GM12878 (cell line): Measurements from ENCODE around the gene HPD. TPM values are rescaled to one million over a fixed set of nuclear protein-coding genes. Genes with fewer than 3 reads are reported as not detected.

Experiments
- ATAC-seq: fragments of 200-7000 bp; cut with Tn5 transposase; 3 replicates; pipeline ENCODE4 v1.9.1; 2020; ENCODE audit warnings: mild to moderate bottlenecking, moderate library complexity
- BruUV-seq: library from RNA; stranded (reverse); fragments of 400-500 nt; replicated peaks from 2 replicates; lab custom pipeline; 2021; lab: Mats Ljungman, UMichigan
- CTCF ChIA-PET: fragments of 300-600 bp; sonication (Branson Sonifier 250); formaldehyde crosslinking; extraction: SDS; loops from one replicate; lab custom pipeline; 2021; ENCODE audit warnings: inconsistent platforms; lab: Yijun Ruan, JAX
- POLR2A ChIA-PET: fragments of 350-600 bp; formaldehyde crosslinking; extraction: SDS; loops from one replicate; lab custom pipeline; 2021; ENCODE audit warnings: inconsistent platforms; lab: Charles Lee
- RAD21 ChIA-PET: fragments of 300-600 bp; sonication (Branson Sonifier 250); formaldehyde crosslinking; loops from one replicate; lab custom pipeline; 2023; ENCODE audit warnings: antibody characterized with exemption; ENCODE audit not compliant: unreplicated experiment; lab: Charles Lee
- SMC1A ChIA-PET: fragments of 300-600 bp; sonication (Branson Sonifier 250); formaldehyde crosslinking; loops from one replicate; lab custom pipeline; 2023; ENCODE audit not compliant: unreplicated experiment, uncharacterized antibody; lab: Charles Lee
- DNase-seq: peaks from one replicate; pipeline ENCODE4 v3.0.0-alpha.2; 2011; ENCODE audit warnings: low read depth, low spot score
- FAIRE-seq: peaks from 3 replicates; lab custom pipeline; 2011; peaks lifted over from hg19 to GRCh38; lab: Jason Lieb, UNC
- H2AFZ ChIP-seq: 2 replicates; pipeline ENCODE4 v1.6.0; 2011; ENCODE audit warnings: low read depth, low read length, control low read depth; ENCODE audit not compliant: control insufficient read depth
- H3K27ac ChIP-seq: 2 replicates; pipeline ENCODE4 v1.5.1; 2011; ENCODE audit warnings: control low read depth; ENCODE audit not compliant: control insufficient read depth, insufficient read depth
- H3K27me3 ChIP-seq, 2 experiments: replicated peaks in 1 of 2; 2 replicates each; pipeline versions ENCODE4 v1.6.0 to v1.6.1; 2011; ENCODE audit warnings: low read length in 1 of 2; ENCODE audit not compliant: control insufficient read depth in 2 of 2, insufficient read depth in 2 of 2
- H3K36me3 ChIP-seq, 2 experiments: 2 replicates each; pipeline ENCODE4 v1.5.1; 2011; ENCODE audit warnings: low read length in 1 of 2; ENCODE audit not compliant: control insufficient read depth in 2 of 2, insufficient read depth in 2 of 2
- H3K4me1 ChIP-seq: 2 replicates; pipeline ENCODE4 v1.6.1; 2011; ENCODE audit warnings: mild to moderate bottlenecking, low read length, moderate library complexity, mixed read lengths; ENCODE audit not compliant: control insufficient read depth, insufficient read depth
- H3K4me2 ChIP-seq: 2 replicates; pipeline ENCODE4 v1.6.0; 2011; ENCODE audit warnings: control low read depth; ENCODE audit not compliant: control insufficient read depth, insufficient read depth
- H3K4me3 ChIP-seq: fragments of 200-600 bp; sonication (generic); 2 replicates; pipeline ENCODE4 v1.5.1; 2016
- H3K79me2 ChIP-seq: 2 replicates; pipeline ENCODE4 v1.6.0; 2011; ENCODE audit warnings: low read length; ENCODE audit not compliant: control insufficient read depth, insufficient read depth
- H3K9ac ChIP-seq: 2 replicates; pipeline ENCODE4 v1.8.0; 2011; ENCODE audit warnings: low read length, control low read depth, mixed read lengths; ENCODE audit not compliant: control insufficient read depth, insufficient read depth
- H3K9me3 ChIP-seq: replicated peaks from 3 replicates; pipeline ENCODE4 v1.5.1; 2011; ENCODE audit warnings: mild to moderate bottlenecking, low read length; ENCODE audit not compliant: control insufficient read depth, insufficient read depth
- H4K20me1 ChIP-seq: 2 replicates; pipeline ENCODE4 v1.6.0; 2011; ENCODE audit not compliant: control insufficient read depth, insufficient read depth
- ASH2L ChIP-seq: fragments of 300-600, 200-600 bp; sonication (generic); IDR thresholded peaks from 2 replicates; pipeline ENCODE4 v1.6.1; 2017; ENCODE audit warnings: low read depth, mild to moderate bottlenecking, borderline replicate concordance
- ATF2 ChIP-seq: IDR thresholded peaks from 2 replicates; pipeline ENCODE4 v1.6.1; 2012; ENCODE audit warnings: low read length, inconsistent platforms
- ATF7 ChIP-seq: fragments of 450-650 bp; IDR thresholded peaks from 2 replicates; pipeline ENCODE4 v1.6.1; 2016; ENCODE audit warnings: low read depth, mild to moderate bottlenecking
- BHLHE40 ChIP-seq, 2 experiments: fragments of 450-650 bp in 1 of 2; IDR thresholded peaks; 2 replicates each; pipeline ENCODE4 v1.6.1; 2011 to 2017; ENCODE audit warnings: low read depth in 2 of 2, borderline replicate concordance in 1 of 2, improper control_type of control experiment in 1 of 2, low read length in 1 of 2, mild to moderate bottlenecking in 1 of 2
- BMI1 ChIP-seq: fragments of 450-650 bp; IDR thresholded peaks from 2 replicates; pipeline ENCODE4 v1.6.1; 2016; ENCODE audit warnings: mild to moderate bottlenecking, moderate library complexity, borderline replicate concordance
- CBX5 ChIP-seq: sonication (generic); IDR thresholded peaks from 2 replicates; pipeline ENCODE4 v1.6.1; 2016; ENCODE audit warnings: low read depth, moderate library complexity, mild to moderate bottlenecking, inconsistent platforms
- E4F1 ChIP-seq: fragments of 450-650 bp; IDR thresholded peaks from 2 replicates; pipeline ENCODE4 v1.6.1; 2018; ENCODE audit warnings: borderline replicate concordance, mild to moderate bottlenecking; ENCODE audit not compliant: partially characterized antibody
- EGR1 ChIP-seq, 2 experiments: IDR thresholded peaks; 1 replicate in 1 of 2; 2 replicates in 1 of 2; pipeline ENCODE4 v1.6.1; 2011 to 2012; ENCODE audit warnings: low read depth in 2 of 2, low read length in 2 of 2, borderline replicate concordance in 1 of 2, mild to moderate bottlenecking in 1 of 2, moderate library complexity in 1 of 2
- HDGF ChIP-seq: fragments of 450-650 bp; IDR thresholded peaks from 2 replicates; pipeline ENCODE4 v1.6.1; 2016; ENCODE audit warnings: antibody characterized with exemption
- MXI1 ChIP-seq: fragments of 150-350 bp; IDR thresholded peaks from 2 replicates; pipeline ENCODE4 v1.6.1; 2011; ENCODE audit warnings: low read depth, mild to moderate bottlenecking, inconsistent platforms, low read length, improper control_type of control experiment
- NBN ChIP-seq: fragments of 450-650 bp; IDR thresholded peaks from 2 replicates; pipeline ENCODE4 v1.6.1; 2016
- NR2C1 ChIP-seq: fragments of 450-650 bp; IDR thresholded peaks from 2 replicates; pipeline ENCODE4 v1.6.1; 2017; ENCODE audit warnings: antibody characterized with exemption, mild to moderate bottlenecking, moderate library complexity
- PAX8 ChIP-seq: fragments of 450-650 bp; IDR thresholded peaks from 2 replicates; pipeline ENCODE4 v1.6.1; 2017; ENCODE audit warnings: mild to moderate bottlenecking, moderate library complexity
- POLR2A ChIP-seq: IDR thresholded peaks from 2 replicates; pipeline ENCODE4 v1.6.1; 2011; ENCODE audit warnings: low read depth, mild to moderate bottlenecking, low read length
- RAD51 ChIP-seq: fragments of 450-650 bp; IDR thresholded peaks from 2 replicates; pipeline ENCODE4 v1.6.1; 2016; ENCODE audit warnings: moderate library complexity, mild to moderate bottlenecking, inconsistent platforms
- SMC3 ChIP-seq: IDR thresholded peaks from 2 replicates; pipeline ENCODE4 v1.6.1; 2011; ENCODE audit warnings: low read length, improper control_type of control experiment, borderline replicate concordance
- SPI1 ChIP-seq: IDR thresholded peaks from 2 replicates; pipeline ENCODE4 v1.6.1; 2011; ENCODE audit warnings: low read depth, mild to moderate bottlenecking, low read length, moderate library complexity, borderline replicate concordance; ENCODE audit not compliant: insufficient read depth
- WRNIP1 ChIP-seq: IDR thresholded peaks from 2 replicates; pipeline ENCODE4 v1.6.1; 2011; ENCODE audit warnings: low read depth, low read length, improper control_type of control experiment, borderline replicate concordance
- ZBED1 ChIP-seq: IDR thresholded peaks from 2 replicates; pipeline ENCODE4 v1.6.1; 2016; ENCODE audit warnings: borderline replicate concordance
- ZNF217 ChIP-seq: fragments of 450-650 bp; IDR thresholded peaks from 2 replicates; pipeline ENCODE4 v1.6.1; 2017; ENCODE audit warnings: antibody characterized with exemption, mild to moderate bottlenecking
- WGBS: methylation state at CpG from one replicate; pipeline ENCODE4 v1.1.6; 2016; ENCODE audit warnings: low lambda C conversion rate; ENCODE audit not compliant: insufficient replicate concordance, insufficient coverage; ENCODE audit errors: missing lambda C conversion rate; 5-methylcytosine and 5-hydroxymethylcytosine counted together
- in situ Hi-C: fragments of 300-500 bp; cut with MboI; formaldehyde crosslinking; loops from 9 replicates; pipeline ENCODE4 v1.14.3; 2018; ENCODE audit warnings: mixed read lengths
- intact Hi-C: fragments of 100-400 bp; cut with micrococcal nuclease; formaldehyde crosslinking; loops from one replicate; pipeline ENCODE4 v1.14.2; 2022; ENCODE audit not compliant: unreplicated experiment
- polyA plus RNA-seq, 11 experiments: library from polyadenylated mRNA; depleted of rRNA in 4 of 11; unstranded in 6 of 11; stranded (reverse) in 5 of 11; fragments of >200 nt; fragmentation: Nextera tagmentation in 4 of 11; fragmentation: Illumina TruSeq in 1 of 11; extraction: Ambion mirVana in 4 of 11; extraction: Trizol in 1 of 11; gene quantifications; 1 replicate in 1 of 11; 2 replicates in 10 of 11; pipeline versions ENCODE4 v1.2.1 to v1.2.3, GENCODE V29; 2011 to 2016; ENCODE audit warnings: inconsistent platforms in 2 of 11, missing spikeins in 2 of 11, low read depth in 1 of 11
- total RNA-seq, 4 experiments: library from RNA; depleted of rRNA in 3 of 4; stranded (reverse); fragments of >200 nt in 3 of 4; fragmentation: Illumina TruSeq in 1 of 4; extraction: Trizol in 1 of 4; gene quantifications; 2 replicates each; pipeline versions ENCODE4 v1.2.1 to v1.2.3, GENCODE V29; 2013 to 2021

The HPD gene
- total and polyA plus RNA-seq, 10 of the 15 experiments (the other 5 are each of a cell fraction or from before 2014, with no cell fraction given) = 0.04 to 0.69 (median 0.28) TPM; not detected in 7

GRCh38 chr12:121811434-121812319 is 47.0 kb downstream of the HPD start:
- Histone ChIP-seq H3K27me3 (no peaks in the 10 kb centered on the region), H3K79me2 (peaks cover 41% of the 10 kb centered on the region), H4K20me1 (peaks cover 3% of the 10 kb centered on the region; the same call in 1 of the 2 replicates), H2AFZ (peak overlapping the region; percentile 15), H3K4me2 (peak overlapping the region; percentile 46), H3K27ac (peak overlapping the region; percentile 59; the same call in 1 of the 2 replicates), H3K4me3 (peak overlapping the region; percentile 82), H3K4me1 (peaks cover 16% of the 10 kb centered on the region), H3K9me3 (no peaks in the 10 kb centered on the region), H3K36me3 (peaks cover 3 to 21% of the 10 kb centered on the region in 2 experiments; a peak in 3 of 4 replicates), H3K9ac (peak overlapping the region; percentile 66)
- BruUV-seq = no TSS peak
- peak; percentile 13 for FAIRE-seq
- in situ Hi-C loops = no loop called here
- DNase-seq = no peak
- SMC1A ChIA-PET = interaction anchor here (0.6 to 12.2 kb wide), 10 partner anchors 9 to 809 kb away, joined by 3 to 226 read pairs (median 4); partner anchors contain the start of genes PSMD9 and RHOF
- WGBS = 3% methylated on average over 46 of the region's 46 CpGs
- POLR2A ChIA-PET = interaction anchor here (0.6 to 2.5 kb wide), 8 partner anchors 9 to 78 kb away, joined by 3 to 48 read pairs (median 4); partner anchors contain the start of gene RHOF
- RAD21 ChIA-PET = interaction anchor here (0.6 to 13.1 kb wide), 12 partner anchors 9 to 118 kb away, joined by 3 to 395 read pairs (median 4); partner anchors contain the start of genes PSMD9, RHOF and TMEM120B
- peak; percentile 96 for ATAC-seq
- CTCF ChIA-PET = interaction anchor here (0.7 to 13.6 kb wide), 25 partner anchors 9 to 420 kb away, joined by 3 to 565 read pairs (median 5); partner anchors contain the start of genes PSMD9 and RHOF
- intact Hi-C loops = loop anchor here (1.0 to 2.0 kb wide), 2 partner anchors 17 to 35 kb away; no protein-coding TSS in a partner anchor
- TF ChIP-seq NBN = 0 out of 2 replicates have a peak, but pooled peaks have one; percentile 2
- no peak for TF ChIP-seq ASH2L
- TF ChIP-seq E4F1 = no peak
- no peak for TF ChIP-seq BMI1
- TF ChIP-seq SPI1 = no peak
- TF ChIP-seq WRNIP1 = no peak
- no peak for TF ChIP-seq ATF7
- TF ChIP-seq MXI1 = peak; percentile 27; the same call in 1 of the 2 replicates
- no peak; the same call in 1 of the 2 replicates for TF ChIP-seq NR2C1
- no peak for TF ChIP-seq ATF2
- peak; percentile 17; the same call in 1 of the 2 replicates for TF ChIP-seq RAD51
- no peak for TF ChIP-seq PAX8
- peak; percentile 74; the same call in 1 of the 2 replicates for TF ChIP-seq SMC3
- TF ChIP-seq CBX5 = no peak
- no peak; the same call in 1 of the 2 replicates for TF ChIP-seq POLR2A
- TF ChIP-seq EGR1 (IDR thresholded peaks at IDR 0.05; ENCODE audit: borderline replicate concordance in 1 of 2, low read depth in 2 of 2, low read length in 2 of 2) = no peak
- TF ChIP-seq ZBED1 = no peak
- TF ChIP-seq BHLHE40 (IDR thresholded peaks at IDR 0.05; ENCODE audit: borderline replicate concordance in 1 of 2, low read depth in 2 of 2, low read length in 1 of 2) = peak; percentile 50 to 74; a peak in 3 of 4 replicates
- no peak for TF ChIP-seq ZNF217
- TF ChIP-seq HDGF = no peak; the same call in 1 of the 2 replicates
